ENCODE data around the gene SEMA6A.

The SEMA6A gene

DNA sequence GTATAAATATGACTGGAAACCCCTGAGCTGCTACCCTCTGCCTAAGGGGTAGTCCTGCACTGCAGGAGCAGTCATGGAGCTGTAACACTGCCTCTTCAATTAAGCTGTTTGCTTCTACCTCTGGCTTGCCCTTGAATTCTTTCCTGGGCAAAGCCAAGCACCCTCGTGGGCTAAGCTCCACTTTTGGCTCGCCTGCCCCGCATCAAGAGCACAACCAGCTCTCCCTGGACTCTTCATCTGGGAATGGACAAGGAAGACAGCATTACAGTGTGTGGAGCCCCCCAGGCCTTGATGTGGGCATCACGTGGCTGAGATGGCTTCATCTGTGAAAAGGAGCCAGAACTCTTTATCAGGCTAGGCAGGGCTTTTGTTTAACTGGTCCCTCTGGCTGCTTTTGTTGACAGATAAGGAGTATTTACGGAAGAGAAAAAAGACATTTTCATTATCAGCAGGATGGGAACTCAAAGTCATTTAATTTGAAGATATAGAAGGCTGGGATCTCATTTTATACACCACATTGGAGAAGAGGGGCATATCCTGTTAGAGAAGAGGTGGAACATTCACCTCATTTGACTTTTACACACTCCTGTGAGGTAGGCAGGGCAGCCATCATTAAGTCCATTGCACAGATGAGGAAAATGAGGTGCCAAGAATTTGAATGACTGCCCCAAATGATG lies 137.8 kb downstream of the SEMA6A start:
- no peak for DNase-seq

DNA sequence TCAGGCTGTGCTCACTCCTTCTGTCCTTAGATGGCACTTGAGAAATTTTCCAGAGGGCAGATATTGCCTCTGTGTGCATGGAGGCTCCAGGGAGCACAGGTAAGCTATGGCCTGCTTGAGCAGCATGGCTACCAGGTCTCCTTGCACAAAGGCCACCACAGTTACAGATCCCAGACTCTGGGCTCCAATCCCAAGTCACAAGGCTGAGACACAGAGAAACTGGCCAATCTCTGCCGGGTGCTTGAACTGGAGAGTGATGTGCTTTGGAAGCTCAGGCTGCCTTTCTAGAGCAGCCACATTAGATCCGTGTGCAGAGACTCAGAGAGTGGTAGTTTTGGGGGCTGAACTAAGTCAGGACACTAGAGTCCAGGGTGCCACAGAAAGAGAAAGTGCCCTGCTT lies 145.7 kb downstream of the SEMA6A start:
- no peak for DNase-seq

GRCh38 chr5:116428413-116428812 lies 146.2 kb downstream of the SEMA6A start:
- no peak for DNase-seq

- no peak for DNase-seq
Observed at GRCh38 chr5:116424951-116425350, 149.7 kb downstream of the SEMA6A start.

DNA sequence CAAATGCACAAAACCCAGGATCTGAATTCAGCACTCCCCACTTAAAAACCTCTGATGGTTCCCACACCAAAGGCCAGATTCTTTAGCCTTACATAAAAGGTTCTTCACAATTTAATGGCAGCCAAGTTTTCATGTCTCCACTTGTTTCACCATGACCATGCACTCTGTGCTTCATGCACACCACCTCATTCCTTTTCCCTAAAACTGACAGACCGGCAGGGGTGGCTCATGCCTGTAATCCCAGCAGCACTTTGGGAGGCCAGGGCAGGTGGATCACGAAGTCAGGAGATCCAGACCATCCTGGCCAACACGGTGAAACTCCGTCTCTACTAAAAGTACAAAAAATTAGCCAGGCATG lies 150.4 kb downstream of the SEMA6A start:
- DNase-seq: no peak

- DNase-seq: no peak
Observed at GRCh38 chr5:116423587-116424257, 150.9 kb downstream of the SEMA6A start.

- DNase-seq: no peak
Observed at GRCh38 chr5:116423141-116423540, 151.5 kb downstream of the SEMA6A start.

DNA sequence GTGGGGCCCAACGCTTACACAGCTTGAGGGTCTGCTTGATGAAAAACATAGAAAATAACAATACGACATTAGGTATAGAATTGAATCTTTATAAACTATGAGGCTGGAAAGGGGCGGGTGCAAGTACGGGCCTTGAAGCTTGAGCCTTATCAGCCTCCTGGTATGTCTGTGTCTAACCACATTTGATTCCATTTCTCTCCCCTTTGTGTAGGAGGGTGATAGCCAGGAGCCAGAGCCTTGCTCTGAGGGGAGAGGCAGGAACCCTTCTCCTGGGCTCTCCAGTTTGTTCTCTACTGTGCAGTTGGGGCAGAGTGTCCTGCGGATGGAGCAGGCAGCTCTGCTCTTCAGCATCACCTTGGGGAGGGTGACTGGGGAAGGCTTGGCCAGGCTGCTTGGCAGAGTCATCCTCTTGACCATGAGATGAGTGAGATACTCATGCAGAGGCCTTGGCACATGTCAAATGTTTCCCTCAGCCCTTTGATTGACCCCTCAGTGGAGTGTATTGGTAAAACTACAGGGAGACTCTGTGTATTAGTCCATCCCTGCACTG lies 153.5 kb downstream of the SEMA6A start:
- no peak for DNase-seq

DNA sequence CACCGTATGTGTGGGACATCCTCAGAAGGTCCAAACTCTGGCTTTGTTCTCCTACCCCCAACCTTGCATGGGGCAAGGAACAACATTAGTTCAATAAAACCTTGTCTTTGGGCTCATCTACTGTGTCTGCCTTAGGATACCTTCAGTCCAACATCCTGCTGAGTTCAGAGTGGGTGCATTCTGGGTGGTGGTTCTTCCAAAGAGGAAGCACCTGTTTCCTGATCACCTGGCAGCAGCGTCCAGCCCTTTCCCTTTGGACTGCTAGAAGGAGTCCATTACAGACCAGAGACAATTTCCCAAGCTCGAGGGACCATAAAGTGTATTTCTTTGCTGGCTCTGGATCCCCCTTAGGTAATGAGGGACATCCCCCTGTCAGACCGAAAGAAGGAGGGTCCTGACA lies 154.1 kb downstream of the SEMA6A start:
- no peak for DNase-seq

DNA sequence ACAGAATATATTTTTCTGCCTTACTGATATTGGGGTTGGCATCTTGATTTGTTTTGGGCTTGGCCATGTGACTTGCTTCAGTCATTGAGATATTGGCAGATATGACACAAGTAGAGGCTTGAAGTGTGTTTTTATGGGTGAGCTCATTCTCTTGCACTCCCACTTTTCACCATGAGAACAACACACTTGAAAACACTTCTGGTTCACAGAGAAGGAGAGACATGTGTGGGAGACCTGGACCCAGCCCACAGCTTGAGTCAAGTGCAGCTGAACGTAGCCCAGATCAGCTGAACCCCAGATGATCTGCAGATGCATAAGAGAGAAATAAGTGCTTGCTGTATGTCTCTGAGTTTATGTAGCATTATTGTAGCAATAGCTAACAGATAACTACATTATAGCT lies 155.4 kb downstream of the SEMA6A start:
- DNase-seq: no peak

DNA sequence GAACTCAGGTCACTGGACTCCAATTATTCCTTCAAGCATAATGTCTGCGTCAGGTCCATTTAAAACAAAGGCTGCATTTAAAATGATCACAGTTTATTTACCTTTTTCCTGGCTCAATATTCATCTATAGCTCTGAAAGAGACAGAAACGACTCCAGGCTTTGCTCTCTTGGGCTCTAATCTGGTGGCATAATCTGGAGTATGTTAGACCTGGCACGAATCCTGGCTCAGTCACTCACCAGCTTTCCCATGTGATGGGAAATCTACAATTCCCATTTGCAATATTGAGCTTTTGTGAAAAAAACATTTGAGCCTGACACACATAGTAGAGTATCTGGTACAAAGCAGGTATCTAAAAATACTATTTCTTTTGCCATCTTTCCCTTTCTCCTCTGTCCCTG lies 155.8 kb downstream of the SEMA6A start:
- no peak for DNase-seq

- DNase-seq: no peak
Observed at GRCh38 chr5:116418016-116418415, 156.6 kb downstream of the SEMA6A start.

DNA sequence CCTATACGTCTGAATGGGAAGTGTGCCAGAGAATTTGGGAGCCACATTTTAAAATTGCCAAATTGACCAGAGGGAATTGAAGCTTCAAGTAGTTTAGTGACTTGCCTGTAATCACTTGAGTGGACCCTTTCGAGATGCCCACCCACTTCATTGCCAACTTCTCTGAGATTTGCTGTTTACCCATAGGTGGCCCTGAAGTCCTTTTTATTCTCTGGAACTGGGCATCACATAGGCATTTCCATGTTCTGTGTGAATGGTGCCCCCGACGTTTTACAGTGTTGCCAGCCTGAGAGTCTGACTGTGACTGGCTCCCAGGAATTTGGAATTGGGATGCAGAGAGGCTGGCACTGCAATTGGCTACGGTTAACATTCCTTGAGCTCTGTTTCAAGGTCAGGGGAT lies 158.6 kb downstream of the SEMA6A start:
- no peak for DNase-seq

DNA sequence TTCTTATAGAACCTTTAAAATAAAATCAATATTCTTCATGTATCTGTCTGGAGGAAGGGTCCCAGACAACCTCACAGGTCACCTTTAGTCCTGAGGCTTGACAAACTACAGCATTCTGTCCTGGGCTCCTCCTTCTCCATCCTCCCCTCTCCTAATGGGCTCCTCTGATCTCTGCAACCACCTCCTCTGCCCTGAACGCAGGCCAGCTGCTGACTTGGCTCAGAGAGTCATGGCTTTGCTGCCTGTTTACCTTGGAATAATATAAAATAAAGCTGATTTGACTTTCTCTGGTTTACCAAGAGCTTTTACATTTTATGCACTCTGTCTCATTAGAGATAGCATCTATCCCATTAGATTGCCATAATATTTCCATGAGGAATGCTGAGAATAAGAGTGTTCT lies 159.4 kb downstream of the SEMA6A start:
- DNase-seq: peak; percentile 52

GRCh38 chr5:116411101-116411571 lies 163.5 kb downstream of the SEMA6A start:
- peak; percentile 68 for DNase-seq

GRCh38 chr5:116410336-116410890 lies 164.2 kb downstream of the SEMA6A start:
- no peak for DNase-seq

DNA sequence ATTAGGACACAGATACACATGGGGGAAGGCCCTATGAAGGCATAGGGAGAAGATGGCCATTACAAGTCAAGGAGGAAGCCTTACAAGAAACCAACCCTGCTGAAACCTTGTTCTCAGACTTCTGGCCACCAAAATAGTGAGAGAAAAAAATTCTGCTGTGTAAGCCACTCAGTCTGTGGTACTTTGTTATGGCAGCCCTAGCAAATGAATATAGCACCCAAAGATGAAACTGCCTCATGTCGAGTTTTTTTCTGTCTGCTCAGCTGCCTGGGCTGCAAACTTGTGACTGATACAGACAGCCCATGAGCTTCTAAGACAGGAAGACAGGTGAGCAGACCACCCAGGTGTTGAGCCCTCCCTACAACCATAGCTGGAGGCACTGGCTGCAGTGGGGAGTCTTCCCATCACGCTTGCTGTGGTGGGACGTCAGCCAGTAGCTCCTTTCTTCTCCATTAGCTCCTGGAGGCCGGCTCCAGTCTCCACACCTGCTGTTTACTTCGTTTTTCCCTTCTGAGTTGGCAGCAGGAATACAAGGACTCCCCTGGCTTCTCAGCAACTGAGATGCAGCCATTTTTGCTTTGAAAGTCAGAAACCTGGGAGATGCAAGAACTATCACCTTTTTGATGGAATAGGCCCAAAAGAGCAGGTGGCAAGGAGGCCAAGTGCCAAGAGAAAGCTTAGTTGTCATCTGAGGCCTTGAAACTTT lies 164.9 kb downstream of the SEMA6A start:
- no peak for DNase-seq

DNA sequence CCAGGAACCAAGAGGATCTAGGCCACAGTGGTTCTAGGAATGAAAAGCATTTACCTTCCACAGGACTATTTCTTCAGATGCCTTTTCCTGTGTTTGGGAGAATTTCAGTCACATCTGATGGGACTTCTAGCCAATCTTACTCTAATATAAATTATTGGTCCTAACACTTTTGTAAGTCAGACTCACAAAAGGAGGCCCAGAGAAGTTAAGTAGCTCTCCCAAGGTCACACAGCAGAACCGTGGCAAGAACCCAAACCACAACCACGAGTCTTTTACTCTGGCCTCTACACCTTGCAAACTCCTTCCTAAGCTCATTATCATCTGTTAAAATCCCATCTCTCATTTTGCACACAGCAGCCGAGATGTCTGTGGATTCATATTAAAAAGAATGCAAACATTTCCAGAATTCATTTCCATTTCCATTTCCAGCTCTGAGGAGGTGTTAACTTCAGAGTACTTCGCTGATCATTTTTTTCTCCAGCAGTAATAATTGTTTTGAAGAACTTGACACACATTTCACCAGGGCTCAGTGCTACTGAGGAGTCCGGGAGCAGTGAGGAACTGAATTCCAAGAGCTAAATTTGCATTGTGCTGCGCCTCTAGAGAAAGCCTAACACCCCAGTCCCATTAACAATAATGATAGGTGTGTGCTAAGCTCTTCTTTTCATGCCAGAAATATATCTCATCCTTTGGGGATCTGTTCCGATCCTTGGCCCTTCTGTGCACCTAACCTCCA lies 168.1 kb downstream of the SEMA6A start:
- no peak for DNase-seq

- no peak for DNase-seq
Observed at GRCh38 chr5:116404792-116405191, 169.8 kb downstream of the SEMA6A start.

- no peak for DNase-seq
Observed at GRCh38 chr5:116404016-116404415, 170.6 kb downstream of the SEMA6A start.

DNA sequence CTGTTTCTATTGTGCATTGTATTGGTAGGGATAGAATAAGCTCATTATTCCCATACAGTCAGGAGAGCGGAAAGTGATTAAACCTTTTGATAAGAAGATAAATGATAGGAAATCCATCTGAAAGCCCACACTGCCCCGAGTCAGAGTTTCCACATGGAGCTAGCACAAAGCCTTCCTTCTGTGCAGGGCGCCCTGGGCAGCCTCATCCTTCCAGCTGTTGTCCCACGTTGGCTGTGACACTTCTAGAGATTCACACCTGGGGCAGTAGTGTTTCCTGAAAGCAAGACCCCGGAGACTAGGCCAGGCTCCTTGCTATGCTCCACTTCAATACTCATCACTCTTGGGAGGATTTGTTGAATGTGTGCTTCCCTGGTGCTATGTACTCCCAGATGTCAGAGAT lies 172.4 kb downstream of the SEMA6A start:
- DNase-seq: no peak

- DNase-seq: no peak
Observed at GRCh38 chr5:116401576-116401975, 173.0 kb downstream of the SEMA6A start.
